Ovary (tissue), 9 donors: ENCODE data around the gene HECA. TPM values are rescaled to one million over a fixed set of nuclear protein-coding genes. Genes with fewer than 3 reads are reported as not detected.

Experiments
- DNase-seq, 5 donors: peaks; one replicate each; pipeline ENCODE4 v3.0.0-alpha.2; 2019 to 2020
- H3K27ac ChIP-seq, 2 donors: fragments of 200-600 bp; one replicate each; pipeline versions ENCODE4 v1.5.1 to v1.8.0; 2019 to 2022
- H3K27me3 ChIP-seq: fragments of 200-600 bp; one replicate; pipeline ENCODE4 v1.8.0; 2022
- H3K36me3 ChIP-seq: fragments of 200-600 bp; sonication (generic); one replicate; pipeline ENCODE4 v1.5.1; 2019
- H3K4me1 ChIP-seq: one replicate; pipeline ENCODE4 v1.8.1; 2013; ENCODE audit warnings: mild to moderate bottlenecking, moderate library complexity; ENCODE audit not compliant: insufficient read depth
- H3K4me3 ChIP-seq: fragments of 200-600 bp; sonication (generic); one replicate; pipeline ENCODE4 v1.5.1; 2017
- H3K9me3 ChIP-seq, 2 donors: fragments of 200-600 bp in 1 of 2; sonication (generic) in 1 of 2; one replicate each; pipeline versions ENCODE4 v1.5.1 to v1.8.1; 2013 to 2019; ENCODE audit warnings: mild to moderate bottlenecking in 1 of 2, moderate library complexity in 1 of 2
- EP300 ChIP-seq: sonication (generic); formaldehyde crosslinking; IDR thresholded peaks from one replicate; pipeline ENCODE4 v1.6.1; 2017; ENCODE audit warnings: antibody characterized with exemption
- POLR2A ChIP-seq: fragments of 450-650 bp; IDR thresholded peaks from one replicate; pipeline ENCODE4 v1.6.1; 2017; ENCODE audit warnings: antibody characterized with exemption, mild to moderate bottlenecking, moderate library complexity
- WGBS, 3 donors: extraction: QIAGEN DNeasy Blood & Tissue Kit in 1 of 3; methylation state at CpG; one replicate each; pipeline versions ENCODE4 v1.1.5 to v1.1.7; 2013 to 2017; 5-methylcytosine and 5-hydroxymethylcytosine counted together
- intact Hi-C, 4 donors: fragments of 100-400 bp; cut with DNase I; formaldehyde crosslinking; loops; one replicate each; pipeline versions ENCODE4 v1.11.0 to v1.15.1; 2022 to 2023
- polyA plus RNA-seq, 2 donors: library from polyadenylated mRNA; stranded (reverse); fragments of 200-250 nt in 1 of 2; fragments of 350-450 nt in 1 of 2; fragmentation: Illumina TruSeq in 1 of 2; extraction: RNeasy Lipid Tissue Mini Kit (QIAGEN cat#74804) in 1 of 2; gene quantifications; one replicate each; pipeline ENCODE4 v1.2.3, GENCODE V29; 2013 to 2014
- total RNA-seq, 7 donors: library from RNA; depleted of rRNA in 2 of 7; stranded (reverse); fragments of >200 nt in 2 of 7; fragmentation: NEBNext Ultra II Directional in 3 of 7; extraction: Animal tissue kit (Norgen Biotek cat#: 25700) in 3 of 7; gene quantifications; one replicate each; pipeline versions ENCODE4 v1.1.0 to v1.2.4, GENCODE V29; 2016 to 2023
- TF ChIP-seq, protein P1 (sequence below), 3 donors: fragments of 450-650 bp in 2 of 3; fragments of 200-600 bp in 1 of 3; IDR thresholded peaks; one replicate each; pipeline versions ENCODE4 v1.5.1 to v1.8.0; 2016 to 2022; ENCODE audit warnings: antibody characterized with exemption in 3 of 3, mild to moderate bottlenecking in 1 of 3
- donor health status: DM: no; HTN: no; CAD: no; lungs with moderate emphysema.
- donor health status: DM: no; HTN: no; CAD: no.
- donor health status: Bipolar disorder and iron deficiency.
- donor health status: DM: yes; HTN: yes; CAD: no.
- donor health status: DM: no; HTN: no; CAD: no.
- donor health status: DM: yes; HTN: yes; CAD: no.

Gene HECA
- total and polyA plus RNA-seq, 9 donors: 12.0 to 41.7 (median 21.9) TPM

DNA sequence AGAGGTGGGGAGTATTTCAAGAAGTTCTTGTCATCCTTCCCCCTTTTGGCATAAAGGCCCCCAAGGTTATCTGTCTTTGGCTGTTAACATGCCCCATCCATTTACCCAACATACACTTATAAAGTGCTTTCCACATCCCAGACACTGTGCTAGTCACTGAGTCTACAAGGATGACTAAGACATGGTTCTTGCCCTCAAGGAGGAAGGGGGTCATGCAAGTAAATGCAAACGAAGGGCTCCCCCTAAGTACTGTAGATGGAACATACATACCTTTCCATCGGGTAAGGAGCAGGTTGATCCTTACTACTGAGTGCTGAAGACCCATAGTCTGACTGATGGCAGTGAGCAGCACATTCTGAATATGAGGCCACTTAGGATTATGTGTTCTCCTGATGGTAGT is 38.3 kb downstream of the HECA start:
- TF ChIP-seq POLR2A (no peak), EP300 (no peak)
- TF ChIP-seq, protein P1, sequence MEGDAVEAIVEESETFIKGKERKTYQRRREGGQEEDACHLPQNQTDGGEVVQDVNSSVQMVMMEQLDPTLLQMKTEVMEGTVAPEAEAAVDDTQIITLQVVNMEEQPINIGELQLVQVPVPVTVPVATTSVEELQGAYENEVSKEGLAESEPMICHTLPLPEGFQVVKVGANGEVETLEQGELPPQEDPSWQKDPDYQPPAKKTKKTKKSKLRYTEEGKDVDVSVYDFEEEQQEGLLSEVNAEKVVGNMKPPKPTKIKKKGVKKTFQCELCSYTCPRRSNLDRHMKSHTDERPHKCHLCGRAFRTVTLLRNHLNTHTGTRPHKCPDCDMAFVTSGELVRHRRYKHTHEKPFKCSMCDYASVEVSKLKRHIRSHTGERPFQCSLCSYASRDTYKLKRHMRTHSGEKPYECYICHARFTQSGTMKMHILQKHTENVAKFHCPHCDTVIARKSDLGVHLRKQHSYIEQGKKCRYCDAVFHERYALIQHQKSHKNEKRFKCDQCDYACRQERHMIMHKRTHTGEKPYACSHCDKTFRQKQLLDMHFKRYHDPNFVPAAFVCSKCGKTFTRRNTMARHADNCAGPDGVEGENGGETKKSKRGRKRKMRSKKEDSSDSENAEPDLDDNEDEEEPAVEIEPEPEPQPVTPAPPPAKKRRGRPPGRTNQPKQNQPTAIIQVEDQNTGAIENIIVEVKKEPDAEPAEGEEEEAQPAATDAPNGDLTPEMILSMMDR (IDR thresholded peaks at IDR 0.05): no peak
- Histone ChIP-seq H3K36me3 (no peaks in the 10 kb centered on the region), H3K27ac (no peak overlapping the region), H3K27me3 (no peaks in the 10 kb centered on the region), H3K4me1 (peaks cover 3% of the 10 kb centered on the region), H3K9me3 (no peaks in the 10 kb centered on the region), H3K4me3 (no peak overlapping the region)
- 75 to 87% (median 78%) methylated on average over 2 of the region's 2 CpGs for WGBS, 3 donors
- DNase-seq: no peak
- intact Hi-C loops: no loop called here

DNA sequence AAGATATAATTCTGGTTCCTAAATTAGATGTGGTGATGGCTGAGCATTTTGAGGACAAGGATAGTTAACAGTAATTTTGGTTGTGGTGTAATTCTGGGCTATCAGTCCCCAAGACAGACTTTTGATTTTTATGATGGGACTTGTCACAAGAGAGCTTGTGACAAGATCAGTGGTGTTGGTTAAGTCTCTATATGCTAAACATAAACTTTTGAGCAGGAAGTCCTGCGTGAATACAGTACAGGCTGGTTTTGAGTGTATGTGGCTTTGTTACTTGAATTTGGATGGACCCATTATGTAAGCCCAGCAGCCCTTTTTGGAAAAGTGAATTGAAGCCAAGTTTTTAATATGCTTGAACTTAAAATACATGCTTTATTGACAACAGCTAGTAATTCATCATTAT is 38.9 kb downstream of the HECA start:
- no peaks in the 10 kb centered on the region for H3K27me3 ChIP-seq
- H3K27ac ChIP-seq: no peak overlapping the region
- DNase-seq: no peak
- intact Hi-C loops: no loop called here
- no peaks in the 10 kb centered on the region for H3K9me3 ChIP-seq
- WGBS, 3 donors: 97 to 100% (median 98%) methylated on average over 1 of the region's 1 CpG
- TF ChIP-seq POLR2A: no peak
- no peak for TF ChIP-seq EP300
- TF ChIP-seq, protein P1 (IDR thresholded peaks at IDR 0.05): no peak
- H3K4me3 ChIP-seq: no peak overlapping the region
- no peaks in the 10 kb centered on the region for H3K36me3 ChIP-seq
- peaks cover 3% of the 10 kb centered on the region for H3K4me1 ChIP-seq

DNA sequence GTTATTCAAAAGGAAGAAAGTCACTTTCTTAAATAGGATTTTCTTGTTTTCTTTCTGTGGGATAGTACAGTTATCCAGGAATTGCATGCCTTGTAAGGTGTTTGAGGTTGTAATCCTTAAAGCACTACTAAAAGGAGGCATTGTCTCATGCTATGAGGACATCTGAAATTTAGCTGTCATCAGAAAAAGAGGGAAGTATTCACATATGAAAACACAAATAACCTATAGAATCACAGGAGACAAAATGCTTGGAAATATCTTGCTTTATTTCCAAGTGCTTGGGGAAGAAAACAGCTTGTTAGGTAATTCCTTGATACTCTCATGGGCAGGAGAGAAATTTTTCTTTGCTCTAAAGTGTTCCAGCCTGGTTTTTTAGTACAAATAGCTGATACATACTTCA is 40.1 kb downstream of the HECA start:
- DNase-seq: no peak
- intact Hi-C loops: no loop called here
- Histone ChIP-seq H3K27ac (no peak overlapping the region), H3K27me3 (no peaks in the 10 kb centered on the region), H3K4me3 (no peak overlapping the region), H3K9me3 (no peaks in the 10 kb centered on the region), H3K36me3 (no peaks in the 10 kb centered on the region), H3K4me1 (peaks cover 3% of the 10 kb centered on the region)
- TF ChIP-seq POLR2A: no peak
- TF ChIP-seq, protein P1 (IDR thresholded peaks at IDR 0.05): no peak
- no peak for TF ChIP-seq EP300

DNA sequence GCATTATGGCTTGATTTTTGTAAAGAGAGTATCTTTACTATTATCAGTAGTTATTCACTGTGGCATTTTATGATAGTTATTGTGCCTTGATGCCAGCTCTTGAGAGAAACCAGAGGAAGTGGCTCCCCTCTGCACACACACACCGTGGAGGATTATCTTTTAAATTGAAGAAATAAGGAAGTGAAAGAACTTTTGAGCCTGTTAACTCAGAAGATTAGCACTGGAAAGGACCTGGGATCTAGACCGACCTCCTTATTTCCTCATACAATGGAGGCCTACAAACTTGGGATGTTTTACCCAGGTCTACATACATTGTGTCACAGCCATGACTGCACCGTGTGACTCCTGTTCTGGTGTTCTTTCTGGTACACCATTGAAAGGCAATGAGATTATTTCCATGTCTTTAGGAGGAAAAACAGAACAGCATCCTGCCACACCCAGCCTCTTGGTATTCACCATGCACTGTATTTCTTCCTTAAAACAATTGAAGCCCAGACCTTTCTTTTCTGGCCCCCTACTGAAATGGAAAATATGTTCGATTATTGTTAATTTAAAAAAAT is 40.6 kb downstream of the HECA start:
- TF ChIP-seq EP300: no peak
- TF ChIP-seq POLR2A: no peak
- TF ChIP-seq, protein P1 (IDR thresholded peaks at IDR 0.05): no peak
- Histone ChIP-seq H3K36me3 (no peaks in the 10 kb centered on the region), H3K27me3 (no peaks in the 10 kb centered on the region), H3K9me3 (no peaks in the 10 kb centered on the region), H3K4me3 (no peak overlapping the region), H3K4me1 (peaks cover 3% of the 10 kb centered on the region), H3K27ac (no peak overlapping the region)
- no peak for DNase-seq
- intact Hi-C loops: no loop called here
- WGBS, 3 donors: 81 to 87% (median 83%) methylated on average over 4 of the region's 4 CpGs
